Bone marrow (tissue), 2 donors: Measurements from ENCODE around the gene STAG3.
"Not testable (repeated sequence)": the region's sequence is repeated elsewhere in the genome, so short reads cannot be mapped to it uniquely, and the experiment has no call there.

ENCODE experiments used
- DNase-seq, 2 donors: peaks; one replicate each; lab custom pipeline; 2025; lab: John Stamatoyannopoulos, UW

STAG3 gene

DNA sequence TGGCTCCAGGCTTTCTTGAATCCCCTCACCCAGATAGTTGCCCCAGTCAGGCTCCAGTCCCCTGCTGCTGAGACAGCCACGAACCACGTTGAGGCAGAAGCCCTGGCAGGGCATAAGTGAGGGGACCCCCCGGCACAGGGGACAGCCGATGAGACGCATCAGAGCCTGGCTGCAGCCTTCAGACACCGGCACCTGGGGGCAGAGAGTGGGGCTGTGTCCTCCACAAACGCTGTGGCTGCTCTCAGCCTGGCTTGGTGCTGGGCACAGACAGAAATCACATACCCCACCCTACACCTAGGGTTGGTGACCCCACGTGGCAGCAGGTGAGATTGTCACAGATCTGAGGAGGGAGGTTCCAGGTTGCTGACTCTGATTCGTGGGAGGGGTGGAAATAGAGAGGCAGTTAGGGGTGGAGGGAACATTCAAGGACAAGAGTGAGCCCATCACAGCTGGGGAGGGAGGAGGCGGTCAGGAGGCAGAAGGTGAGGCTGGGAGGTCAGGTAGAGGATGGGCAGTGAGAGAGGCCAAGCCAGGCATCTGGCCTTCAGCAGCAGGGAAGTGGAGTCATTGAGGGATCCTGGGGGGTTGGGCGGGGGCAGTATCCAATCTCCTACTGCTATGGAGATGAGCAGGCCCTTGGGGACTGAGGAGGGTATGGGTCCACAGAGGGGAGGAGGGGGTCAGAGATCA, 3.8 kb upstream of the STAG3 start:
- DNase-seq: no peak

DNA sequence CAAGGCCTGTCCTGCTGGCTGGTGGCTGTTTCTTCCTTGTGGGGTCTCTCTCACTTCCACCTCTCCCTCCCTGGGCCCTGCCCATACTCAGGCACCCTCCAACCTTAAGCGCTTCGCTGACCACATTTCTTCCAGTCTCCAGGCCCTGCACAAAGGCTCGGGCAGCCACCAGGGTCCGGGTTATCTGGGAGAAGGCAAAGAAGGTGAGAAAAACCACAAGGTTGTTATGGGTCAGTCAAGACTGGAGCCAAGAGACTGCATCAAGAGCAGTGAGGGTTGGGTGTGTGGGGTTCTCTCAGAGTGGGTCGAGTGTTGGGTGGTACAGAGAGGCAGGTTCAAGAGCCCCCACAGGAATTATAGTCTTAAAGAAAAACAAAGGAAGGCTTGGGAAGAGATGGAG, 3.1 kb upstream of the STAG3 start:
- DNase-seq: no peak

DNA sequence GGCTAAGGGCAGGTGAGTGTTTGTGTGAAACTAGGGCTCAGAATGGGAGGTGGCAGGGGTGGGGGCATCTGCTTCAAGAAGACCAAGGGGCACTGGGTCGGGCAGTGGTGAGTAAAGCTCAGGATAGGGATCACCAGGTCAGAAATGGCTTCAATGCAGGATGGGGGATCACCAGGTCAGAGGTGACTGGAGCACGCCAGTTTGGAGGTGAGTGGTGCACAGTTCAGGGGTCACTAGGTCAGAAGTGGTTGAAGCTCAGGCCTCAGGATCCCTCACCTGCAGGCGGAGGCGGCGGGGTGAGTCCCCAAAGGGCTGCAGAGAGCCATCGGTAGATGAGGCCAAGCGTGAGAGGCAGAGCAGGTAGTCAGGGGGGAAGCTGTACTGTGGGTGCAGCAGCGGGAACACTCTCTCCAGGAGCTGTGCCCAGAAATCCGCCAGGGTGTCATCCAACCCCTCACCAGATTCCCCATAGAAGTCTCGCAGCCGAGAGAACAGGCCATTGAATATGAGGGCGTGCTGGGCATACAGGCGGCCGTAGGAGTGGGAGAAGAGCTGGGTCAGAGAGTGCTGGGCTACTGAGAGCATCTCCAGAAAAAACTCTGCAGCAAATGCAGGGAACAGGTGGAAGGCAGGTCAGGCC, 2.3 kb upstream of the STAG3 start:
- no peak for DNase-seq

DNA sequence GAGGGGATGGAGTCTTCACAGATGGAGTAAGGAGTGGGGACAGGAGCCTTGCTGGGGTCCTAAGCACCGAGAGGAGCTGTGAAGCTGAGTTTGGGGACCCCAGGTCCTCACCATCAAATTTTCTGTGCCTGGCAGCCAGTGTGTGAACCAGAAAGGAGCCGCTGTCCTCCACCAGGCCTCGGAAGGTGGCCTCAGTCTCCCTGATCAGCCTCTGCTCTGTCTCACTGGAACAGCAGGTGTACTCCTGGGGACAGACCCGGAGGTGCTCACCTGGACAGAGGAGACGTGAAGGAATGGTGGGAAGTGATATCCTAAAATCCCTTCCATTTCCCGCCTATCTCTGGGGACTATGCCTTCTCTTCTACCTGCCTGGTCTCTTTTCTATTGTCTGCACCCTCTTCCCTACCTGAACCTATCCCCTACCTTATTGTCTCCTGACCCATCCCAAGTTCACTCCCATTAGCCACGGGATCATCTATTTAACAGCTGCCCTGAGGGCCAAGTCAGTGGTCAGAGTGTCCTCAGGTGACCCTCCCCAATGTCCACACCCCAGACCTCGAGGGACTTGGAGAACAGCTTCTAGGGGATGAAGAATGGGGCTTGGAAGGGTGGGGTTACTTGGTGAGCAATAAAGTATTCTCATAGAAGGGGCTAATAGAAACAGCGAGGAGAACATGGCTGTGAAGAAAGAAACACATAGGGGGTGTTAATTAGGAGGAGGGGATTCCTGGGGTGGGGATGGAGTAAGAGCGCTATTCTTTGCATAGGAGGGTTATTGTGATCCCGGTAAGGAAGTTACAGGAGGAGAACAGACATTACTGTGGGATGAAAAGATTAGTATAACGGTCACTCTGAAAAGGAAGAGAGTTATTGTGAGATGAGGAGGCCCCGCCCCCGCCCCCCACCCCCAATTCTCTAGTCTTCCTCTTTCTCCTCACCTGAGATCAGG, 1.3 kb upstream of the STAG3 start:
- no peak for DNase-seq

DNA sequence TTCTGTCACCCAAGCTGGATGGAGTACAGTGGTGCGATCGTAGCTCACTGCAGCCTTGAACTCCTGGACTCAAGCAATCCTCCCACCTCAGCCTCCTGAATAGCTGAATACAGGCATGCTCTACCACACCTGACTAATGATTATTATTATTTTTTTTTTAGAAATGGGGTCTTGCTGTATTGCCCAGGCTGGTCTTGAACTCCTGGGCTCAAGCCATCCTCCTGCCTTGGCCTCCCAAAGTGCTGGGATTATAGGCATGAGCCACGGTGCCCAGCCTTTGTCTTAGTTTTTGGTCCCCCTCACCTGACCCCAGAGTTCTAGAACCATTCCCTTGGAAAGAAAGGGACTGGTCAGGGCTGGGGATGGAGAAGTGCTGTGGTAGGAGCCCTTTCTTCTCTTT, 2.4 kb downstream of the STAG3 start:
- DNase-seq: not testable (repeated sequence)

- DNase-seq: not testable (repeated sequence)
These were observed 4.9 kb downstream of the STAG3 start for GRCh38 chr7:100182616-100183015.

GRCh38 chr7:100183090-100183489, 5.4 kb downstream of the STAG3 start:
- not testable (repeated sequence) for DNase-seq

DNA sequence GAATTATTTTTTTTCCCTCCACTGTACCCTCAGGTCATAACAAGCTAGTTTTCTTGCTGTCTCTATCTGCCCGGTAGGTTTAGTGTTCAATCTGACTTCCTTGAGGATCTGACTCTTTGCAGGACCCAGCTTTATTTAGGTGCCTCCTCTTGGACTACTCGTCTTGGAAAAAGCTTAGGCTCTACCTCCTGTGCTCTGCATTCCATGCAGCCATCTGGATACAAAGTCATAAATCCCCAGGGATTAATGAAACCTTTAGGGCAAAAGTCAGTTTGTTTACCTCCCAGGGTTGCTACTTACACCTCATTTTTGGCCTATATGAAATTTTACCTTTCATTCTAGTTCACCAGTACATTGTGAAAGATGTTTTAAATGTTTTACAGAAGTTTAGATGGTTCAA, 8.0 kb downstream of the STAG3 start:
- no peak for DNase-seq

GRCh38 chr7:100189061-100189460, 11.3 kb downstream of the STAG3 start:
- no peak for DNase-seq

DNA sequence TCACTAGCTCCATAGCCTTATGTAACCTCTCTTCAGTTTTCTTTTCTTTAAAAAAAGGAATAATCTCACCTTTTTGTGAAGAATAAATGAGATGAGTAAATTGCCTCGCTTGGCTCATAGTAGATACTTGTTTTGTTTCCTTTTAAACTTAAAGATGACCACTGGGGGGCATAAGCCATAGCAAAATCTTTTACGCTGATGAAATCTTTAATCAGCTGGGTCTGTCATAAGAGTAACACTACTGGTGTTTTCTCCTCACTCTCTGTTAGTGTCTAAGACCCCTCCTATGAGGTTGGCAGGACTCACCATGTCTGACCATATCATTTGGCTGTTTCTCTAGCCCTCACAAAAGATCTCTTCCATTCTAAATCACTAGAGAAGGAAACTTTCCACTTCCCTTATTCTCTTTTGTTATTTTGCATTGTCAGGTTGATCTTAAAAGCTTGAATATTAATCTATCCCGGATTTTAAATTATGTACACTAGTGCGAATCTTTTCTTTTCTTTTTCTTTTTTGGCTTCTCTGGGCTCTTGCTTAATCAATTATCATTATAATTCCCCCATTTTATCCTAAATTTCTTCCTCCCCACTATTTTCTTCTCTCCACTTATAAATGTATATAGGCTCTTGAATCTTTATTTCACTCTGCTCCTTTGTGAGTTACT, 12.5 kb downstream of the STAG3 start:
- DNase-seq: no peak

DNA sequence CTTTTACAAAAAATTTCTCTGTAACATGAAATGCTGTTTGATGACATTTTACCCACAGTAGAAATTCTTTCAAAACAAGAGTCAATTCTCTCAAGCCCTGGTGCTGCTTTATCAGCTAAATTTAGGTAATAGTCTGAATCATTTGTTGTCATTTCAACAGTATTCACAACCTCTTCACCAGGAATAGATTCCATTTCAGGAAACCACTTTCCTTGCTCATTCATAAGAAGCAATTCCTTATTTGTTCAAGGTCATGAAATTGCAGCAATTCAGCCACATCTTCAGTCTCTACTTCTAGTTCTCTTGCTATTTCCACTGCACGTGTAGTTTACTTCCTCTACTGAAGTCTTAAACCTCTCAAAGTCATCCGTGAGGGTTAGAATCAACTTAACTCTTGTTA, 14.1 kb downstream of the STAG3 start:
- DNase-seq: no peak

GRCh38 chr7:100192281-100192862, 14.7 kb downstream of the STAG3 start:
- not testable (repeated sequence) for DNase-seq

DNA sequence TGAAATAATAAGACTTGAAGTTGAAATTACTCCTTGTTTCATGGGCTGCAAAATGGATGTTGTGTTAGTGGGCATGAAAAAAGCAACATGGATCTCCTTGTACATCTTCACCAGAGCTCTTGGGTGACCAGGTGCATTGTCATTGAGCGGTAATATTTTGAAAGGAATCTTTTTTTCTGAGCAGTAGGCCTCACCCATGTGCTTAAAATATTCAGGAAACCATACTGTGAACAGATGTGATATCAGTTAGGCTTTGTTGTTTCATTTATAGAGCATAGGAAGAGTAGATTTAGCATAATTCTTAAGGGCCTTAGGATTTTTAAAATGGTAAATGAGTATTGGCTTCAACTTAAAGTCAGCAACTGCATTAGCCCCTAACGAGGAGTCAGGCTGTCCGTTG, 15.3 kb downstream of the STAG3 start:
- DNase-seq: no peak

DNA sequence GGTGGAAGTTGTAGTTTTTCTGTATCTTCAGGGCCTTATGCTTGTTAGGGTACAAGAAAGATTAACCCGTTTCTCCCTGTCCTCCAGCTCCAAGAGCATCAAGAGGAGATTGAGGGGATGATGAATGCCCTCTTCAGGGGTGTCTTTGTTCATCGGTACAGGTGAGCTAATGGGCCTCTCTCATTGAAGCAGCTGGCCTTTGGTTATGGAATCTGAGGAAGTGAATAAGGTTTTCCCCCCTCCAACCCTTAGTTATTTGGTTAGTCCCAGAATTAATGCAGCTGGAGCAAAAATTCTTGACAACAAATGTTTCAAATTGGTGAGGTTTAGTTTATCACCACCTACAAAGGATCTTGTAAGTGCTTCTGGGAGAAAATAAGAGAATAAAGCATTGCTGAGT, 17.5 kb downstream of the STAG3 start:
- no peak for DNase-seq

DNA sequence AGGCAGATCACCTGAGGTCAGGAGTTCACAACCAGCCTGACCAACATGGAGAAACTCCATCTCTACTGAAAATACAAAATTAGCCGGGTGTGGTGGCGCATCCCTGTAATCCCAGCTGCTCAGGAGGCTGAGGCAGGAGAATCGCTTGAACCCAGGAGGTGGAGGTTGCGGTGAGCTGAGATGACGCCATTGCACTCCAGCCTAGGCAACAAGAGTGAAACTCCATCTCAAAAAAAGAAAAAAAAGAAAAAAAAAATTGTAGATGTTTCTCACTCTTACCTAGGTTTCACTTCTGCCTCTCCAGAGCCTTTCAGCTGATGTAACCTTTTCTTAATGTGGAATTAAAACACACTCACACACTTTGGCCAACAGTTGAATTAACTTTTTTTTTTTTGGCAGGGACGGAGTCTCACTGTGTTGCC, 18.2 kb downstream of the STAG3 start:
- not testable (repeated sequence) for DNase-seq

GRCh38 chr7:100198266-100198665, 20.5 kb downstream of the STAG3 start:
- no peak for DNase-seq

DNA sequence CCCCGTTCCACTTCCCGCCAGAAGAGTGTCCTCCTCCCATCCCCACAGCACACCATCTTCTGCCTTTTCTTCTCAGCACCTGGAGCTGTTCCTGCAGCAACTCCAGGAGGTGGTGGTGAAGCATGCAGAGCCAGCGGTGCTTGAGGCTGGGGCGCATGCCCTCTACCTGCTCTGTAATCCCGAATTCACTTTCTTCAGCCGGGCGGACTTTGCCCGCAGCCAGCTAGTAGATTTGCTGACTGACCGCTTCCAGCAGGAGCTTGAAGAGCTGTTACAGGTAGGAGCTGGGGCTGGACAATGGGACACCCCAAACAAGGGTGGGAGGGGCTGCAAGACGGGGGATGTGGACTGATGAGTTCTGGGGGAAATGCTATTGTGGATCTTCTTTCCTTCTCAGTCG, 23.0 kb downstream of the STAG3 start:
- no peak for DNase-seq

DNA sequence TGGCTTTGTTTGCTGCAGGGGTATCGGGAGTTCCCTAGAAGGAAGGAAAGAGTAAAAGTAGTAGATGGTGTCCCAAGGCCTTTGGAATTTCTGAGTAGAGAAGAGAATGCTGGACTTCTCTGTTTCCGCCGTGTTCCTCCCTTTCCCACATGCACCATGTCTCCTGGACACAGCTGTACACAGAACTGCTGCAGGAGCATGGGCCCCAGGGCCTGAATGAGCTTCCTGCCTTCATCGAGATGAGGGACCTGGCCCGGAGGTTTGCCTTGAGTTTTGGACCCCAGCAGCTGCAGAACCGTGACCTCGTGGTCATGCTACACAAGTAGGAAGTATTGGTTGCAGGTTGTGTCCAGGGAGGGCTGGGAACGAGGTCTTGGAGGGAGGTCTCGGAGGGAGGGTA, 26.7 kb downstream of the STAG3 start:
- no peak for DNase-seq

DNA sequence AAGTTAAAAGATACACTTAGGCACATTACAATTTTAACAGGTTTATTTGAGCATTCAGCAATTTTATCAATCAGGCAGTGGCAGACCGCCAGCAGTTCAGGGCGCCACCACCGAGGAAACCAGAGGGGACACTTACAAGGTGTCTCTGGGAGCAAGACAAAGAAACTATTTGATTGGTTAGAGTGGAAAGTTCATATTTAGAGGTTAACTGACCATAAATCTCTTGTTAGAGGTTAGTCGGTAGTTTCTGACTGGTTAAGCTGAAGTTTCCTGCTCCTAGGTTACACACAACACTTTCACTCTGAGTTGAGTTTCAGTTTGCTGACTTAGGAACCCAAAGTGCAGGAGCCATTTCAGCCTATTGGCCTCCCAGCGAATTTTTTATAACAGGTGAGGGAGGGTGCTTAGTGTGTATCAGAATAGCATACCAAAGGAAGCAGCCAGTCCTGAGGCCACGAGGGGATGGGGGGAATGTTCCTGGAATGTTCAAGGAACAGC, 31.2 kb downstream of the STAG3 start:
- DNase-seq: no peak

DNA sequence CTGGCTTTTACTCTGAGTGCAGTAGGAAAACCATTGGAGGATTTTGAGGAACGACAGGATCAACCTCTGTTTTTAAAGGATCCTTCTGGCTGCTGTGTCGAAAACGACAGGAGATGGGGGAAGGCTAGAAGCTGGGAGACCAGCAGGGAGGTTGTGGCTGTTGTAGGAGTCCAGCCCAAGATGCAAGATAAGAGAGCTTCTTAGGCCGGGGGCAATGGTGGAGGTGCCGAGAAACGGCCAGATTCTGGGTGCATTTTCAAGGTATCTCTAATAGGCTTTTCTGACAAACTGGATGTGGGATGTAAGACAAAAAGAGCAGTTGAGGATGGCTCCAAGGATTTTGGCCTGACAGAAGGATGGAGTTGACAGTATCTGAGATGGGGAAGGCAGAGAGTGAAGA, 31.8 kb downstream of the STAG3 start:
- no peak for DNase-seq

GRCh38 chr7:100210805-100211204, 33.1 kb downstream of the STAG3 start:
- no peak for DNase-seq

DNA sequence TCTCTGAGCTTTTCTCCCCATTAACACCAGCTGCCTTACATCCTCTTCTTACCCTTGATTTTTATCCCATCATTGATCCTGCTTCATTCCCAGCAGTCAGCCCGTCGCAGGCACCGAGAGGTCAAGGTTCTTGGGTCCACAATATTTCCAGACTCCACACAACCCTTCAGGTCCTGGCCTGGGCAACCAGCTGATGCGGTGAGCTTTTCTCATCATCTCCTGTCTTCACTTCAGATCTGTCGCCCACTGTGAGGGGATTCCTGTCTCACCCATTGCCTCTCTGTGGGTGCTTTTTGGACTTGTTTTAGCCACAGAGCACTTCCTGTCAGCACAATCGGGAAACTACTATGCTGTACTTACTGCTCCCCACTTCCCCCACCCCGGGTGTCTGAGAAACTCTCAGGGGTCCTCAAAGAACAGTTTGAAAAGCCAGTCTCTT, 33.6 kb downstream of the STAG3 start:
- no peak for DNase-seq
